ENCODE measurements around the gene ITGB2.

The ITGB2 gene

GRCh38 chr21:44958471-44959191 is 37.9 kb upstream of the ITGB2 start:
- Histone ChIP-seq H3K36me3 (replicated peaks) (peaks cover 46% of the 10 kb centered on the region), H3K4me3 (no peak overlapping the region), H3K9me3 (no peaks in the 10 kb centered on the region), H3K27me3 (ENCODE audit: low read depth) (no peaks in the 10 kb centered on the region), H3K4me1 (no peaks in the 10 kb centered on the region)
- in situ Hi-C loops (cut with MboI; ENCODE audit: low sequenced_read_pairs): no loop called here
- DNase-seq (ENCODE audit: low spot score in 2 of 2): no peak

GRCh38 chr21:44957901-44958451 is 37.3 kb upstream of the ITGB2 start:
- no peak for DNase-seq (ENCODE audit: low spot score in 2 of 2)
- Histone ChIP-seq H3K36me3 (replicated peaks) (peaks cover 46% of the 10 kb centered on the region), H3K4me1 (no peaks in the 10 kb centered on the region), H3K27me3 (ENCODE audit: low read depth) (no peaks in the 10 kb centered on the region), H3K4me3 (no peak overlapping the region), H3K9me3 (no peaks in the 10 kb centered on the region)
- in situ Hi-C loops (cut with MboI; ENCODE audit: low sequenced_read_pairs): no loop called here

DNA sequence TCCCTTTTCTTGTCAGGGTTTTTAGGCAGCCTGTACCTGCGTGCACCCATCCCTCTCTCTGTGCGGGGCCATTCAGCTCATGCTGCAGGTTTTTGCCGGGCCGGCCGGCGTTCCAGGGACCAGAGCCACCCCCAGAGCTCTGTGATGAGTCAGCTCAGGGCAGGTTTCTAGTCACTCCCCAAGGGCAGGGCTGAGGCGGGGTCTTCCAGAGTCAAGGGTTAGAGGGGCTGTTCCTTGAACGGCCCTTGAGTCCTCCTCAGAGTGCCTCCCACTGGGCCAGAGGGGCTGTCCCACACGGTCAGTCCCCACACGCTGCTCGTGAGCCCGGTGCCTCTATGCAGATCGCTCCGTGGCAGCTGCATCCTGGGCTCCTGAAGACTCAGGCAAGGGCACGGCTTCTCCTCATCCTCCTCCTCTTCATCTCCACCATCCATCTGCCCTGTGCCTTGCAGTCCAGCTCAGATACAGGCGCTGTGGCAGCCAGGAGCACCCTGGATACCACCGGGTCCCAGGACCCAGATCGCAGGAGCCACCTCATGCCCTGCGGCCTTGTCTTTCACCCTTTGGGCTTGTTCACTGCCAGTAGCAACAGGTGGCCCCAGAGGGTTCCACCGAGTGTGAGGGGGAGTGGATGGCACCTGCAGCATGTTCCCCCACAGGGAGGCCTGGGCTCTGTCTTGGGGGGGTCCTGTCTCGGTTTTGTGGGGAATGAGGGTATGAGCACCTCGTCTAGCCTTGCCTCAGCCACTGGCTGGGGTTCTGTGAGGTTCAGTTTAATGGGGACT is 36.5 kb upstream of the ITGB2 start:
- Histone ChIP-seq H3K9me3 (no peaks in the 10 kb centered on the region), H3K4me1 (no peaks in the 10 kb centered on the region), H3K4me3 (no peak overlapping the region), H3K27me3 (ENCODE audit: low read depth) (no peaks in the 10 kb centered on the region), H3K36me3 (replicated peaks) (peaks cover 42% of the 10 kb centered on the region)
- no peak for DNase-seq (ENCODE audit: low spot score in 2 of 2)
- in situ Hi-C loops (cut with MboI; ENCODE audit: low sequenced_read_pairs): no loop called here

DNA sequence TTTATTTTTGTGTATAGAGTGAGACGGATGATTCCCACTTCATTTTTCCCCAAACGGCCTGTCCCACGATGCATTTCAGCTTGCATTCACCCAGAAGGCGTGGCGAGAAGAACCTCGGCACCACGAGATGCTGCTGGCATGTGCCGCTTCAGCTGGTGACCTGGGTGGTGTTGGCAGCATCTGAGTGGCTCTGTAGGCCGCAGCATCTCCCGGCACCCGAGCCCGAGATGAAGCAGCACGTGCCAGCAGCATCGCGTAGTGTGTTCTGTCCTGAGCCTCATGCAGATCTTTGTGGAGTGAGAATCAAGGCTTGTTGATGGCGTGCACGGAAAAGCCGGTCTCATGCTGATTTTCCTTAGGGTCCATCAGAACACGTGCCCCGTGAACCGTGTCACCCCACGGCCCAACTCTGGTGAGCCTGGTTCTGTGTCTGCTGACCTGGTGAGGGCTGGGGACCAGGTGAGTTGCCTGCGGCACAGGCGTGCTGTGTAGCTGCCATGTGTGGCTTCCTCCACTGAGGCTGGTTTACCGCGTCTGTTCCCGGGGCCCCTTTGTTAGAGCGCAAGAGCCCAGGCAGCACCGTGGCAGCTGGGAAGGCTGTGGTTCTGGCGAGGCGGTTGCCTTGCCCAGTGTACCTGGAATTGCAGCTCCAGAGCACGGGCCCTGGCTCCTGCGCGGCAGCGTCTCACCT is 35.8 kb upstream of the ITGB2 start:
- no peaks in the 10 kb centered on the region for H3K4me1 ChIP-seq
- no peaks in the 10 kb centered on the region for H3K27me3 ChIP-seq (ENCODE audit: low read depth)
- no peak overlapping the region for H3K4me3 ChIP-seq
- H3K36me3 ChIP-seq (replicated peaks): peaks cover 41% of the 10 kb centered on the region
- in situ Hi-C loops (cut with MboI; ENCODE audit: low sequenced_read_pairs): no loop called here
- H3K9me3 ChIP-seq: no peaks in the 10 kb centered on the region
- no peak for DNase-seq (ENCODE audit: low spot score in 2 of 2)

GRCh38 chr21:44955798-44956175 is 35.1 kb upstream of the ITGB2 start:
- peaks cover 38% of the 10 kb centered on the region for H3K36me3 ChIP-seq (replicated peaks)
- H3K9me3 ChIP-seq: no peaks in the 10 kb centered on the region
- no peak for DNase-seq (ENCODE audit: low spot score in 2 of 2)
- in situ Hi-C loops (cut with MboI; ENCODE audit: low sequenced_read_pairs): no loop called here
- no peaks in the 10 kb centered on the region for H3K27me3 ChIP-seq (ENCODE audit: low read depth)
- no peak overlapping the region for H3K4me3 ChIP-seq
- H3K4me1 ChIP-seq: no peaks in the 10 kb centered on the region

DNA sequence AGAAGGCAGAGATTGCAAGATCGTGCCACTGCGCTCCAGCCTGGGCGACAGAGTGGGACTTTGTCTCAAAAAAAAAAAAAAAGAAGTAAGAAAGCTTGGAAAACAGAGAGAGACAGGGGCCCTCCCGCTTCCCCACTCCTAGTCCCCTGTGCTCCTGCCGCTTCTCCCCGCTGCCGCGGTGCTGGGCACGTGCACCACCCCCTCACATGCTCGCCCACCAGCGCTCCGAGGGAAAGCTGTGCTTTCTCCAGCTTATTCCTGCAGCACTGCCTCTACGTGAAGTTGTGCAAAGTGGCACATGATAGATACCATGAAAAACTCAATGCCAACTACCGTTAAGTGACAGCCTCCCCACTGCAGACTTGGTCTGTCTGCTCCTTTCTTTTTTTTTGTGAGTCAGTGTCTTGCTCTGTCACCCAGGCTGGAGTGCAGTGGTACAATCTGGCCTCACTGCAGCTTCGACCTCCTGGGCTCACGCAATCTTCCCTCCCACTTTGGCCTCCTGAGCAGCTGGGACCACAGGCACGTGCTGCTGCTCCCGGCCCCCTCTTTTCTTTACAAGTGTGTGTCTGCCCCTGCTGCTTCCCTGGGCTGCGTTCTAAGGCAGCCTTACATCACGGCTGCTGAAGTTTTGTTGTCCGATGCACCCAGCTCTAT is 34.6 kb upstream of the ITGB2 start:
- Histone ChIP-seq H3K27me3 (ENCODE audit: low read depth) (no peaks in the 10 kb centered on the region), H3K4me3 (no peak overlapping the region), H3K9me3 (no peaks in the 10 kb centered on the region), H3K36me3 (replicated peaks) (peaks cover 33% of the 10 kb centered on the region), H3K4me1 (no peaks in the 10 kb centered on the region)
- in situ Hi-C loops (cut with MboI; ENCODE audit: low sequenced_read_pairs): no loop called here
- no peak for DNase-seq (ENCODE audit: low spot score in 2 of 2)

GRCh38 chr21:44954281-44954771 is 33.6 kb upstream of the ITGB2 start:
- Histone ChIP-seq H3K4me3 (no peak overlapping the region), H3K9me3 (no peaks in the 10 kb centered on the region), H3K4me1 (no peaks in the 10 kb centered on the region), H3K27me3 (ENCODE audit: low read depth) (no peaks in the 10 kb centered on the region), H3K36me3 (replicated peaks) (peaks cover 34% of the 10 kb centered on the region)
- no peak for DNase-seq (ENCODE audit: low spot score in 2 of 2)
- in situ Hi-C loops (cut with MboI; ENCODE audit: low sequenced_read_pairs): no loop called here

DNA sequence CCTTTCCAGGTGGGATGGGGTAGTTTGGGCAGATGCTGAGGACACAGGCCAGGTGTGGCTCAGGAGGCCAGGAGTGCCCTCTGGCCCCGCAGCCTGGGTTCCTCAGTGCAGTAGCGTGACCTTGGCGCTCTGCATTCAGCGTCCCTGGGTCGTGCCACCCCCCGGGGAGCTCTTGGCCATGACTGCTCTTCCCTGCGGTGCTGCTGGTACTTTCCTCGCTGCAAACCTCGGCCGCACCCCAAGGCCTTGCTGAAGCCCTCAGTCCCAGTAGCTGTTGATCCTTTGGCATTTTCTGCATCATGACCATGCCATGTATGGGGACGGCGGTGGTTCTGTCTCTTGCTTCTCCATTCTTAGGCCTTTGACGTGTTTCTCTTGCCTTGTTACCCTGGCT is 32.9 kb upstream of the ITGB2 start:
- Histone ChIP-seq H3K36me3 (replicated peaks) (peaks cover 33% of the 10 kb centered on the region), H3K9me3 (no peaks in the 10 kb centered on the region), H3K27me3 (ENCODE audit: low read depth) (no peaks in the 10 kb centered on the region), H3K4me1 (no peaks in the 10 kb centered on the region), H3K4me3 (no peak overlapping the region)
- DNase-seq (ENCODE audit: low spot score in 2 of 2): no peak
- in situ Hi-C loops (cut with MboI; ENCODE audit: low sequenced_read_pairs): no loop called here

DNA sequence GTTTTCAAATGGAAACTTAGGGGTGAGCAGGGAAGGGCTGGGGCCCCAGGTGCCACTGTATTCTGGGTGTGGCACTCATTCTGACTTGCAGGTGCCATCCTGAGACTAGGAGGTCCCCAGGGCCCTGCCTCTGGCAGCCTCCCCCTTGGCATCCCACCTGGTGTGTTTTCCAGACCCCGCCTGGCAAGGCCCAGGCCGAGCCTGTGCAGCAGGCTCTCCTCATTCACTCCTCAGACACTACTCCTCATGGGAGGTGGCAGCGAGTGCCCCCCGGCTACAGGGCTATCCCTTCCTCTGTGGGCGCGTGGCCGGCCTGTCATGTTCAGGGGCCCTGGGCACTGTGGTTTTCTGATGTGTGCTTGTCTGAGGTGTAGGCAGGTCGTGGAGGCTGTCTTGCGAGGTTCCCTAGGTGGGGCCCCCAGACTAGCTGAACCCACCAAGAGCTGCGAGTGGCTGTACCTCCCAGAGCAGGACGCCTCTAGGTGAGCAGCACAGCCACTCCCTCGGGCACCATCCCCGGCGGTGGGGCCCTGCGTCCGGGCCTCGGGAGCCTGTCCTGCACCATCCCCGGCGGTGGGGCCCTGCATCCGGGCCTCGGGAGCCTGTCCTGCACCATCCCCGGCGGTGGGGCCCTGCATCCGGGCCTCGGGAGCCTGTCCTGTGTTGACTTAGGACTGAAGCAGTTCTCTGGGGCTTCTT is 32.4 kb upstream of the ITGB2 start:
- H3K36me3 ChIP-seq (replicated peaks): peaks cover 32% of the 10 kb centered on the region
- in situ Hi-C loops (cut with MboI; ENCODE audit: low sequenced_read_pairs): no loop called here
- H3K4me3 ChIP-seq: no peak overlapping the region
- DNase-seq (ENCODE audit: low spot score in 2 of 2): no peak
- no peaks in the 10 kb centered on the region for H3K4me1 ChIP-seq
- H3K27me3 ChIP-seq (ENCODE audit: low read depth): no peaks in the 10 kb centered on the region
- H3K9me3 ChIP-seq: no peaks in the 10 kb centered on the region

DNA sequence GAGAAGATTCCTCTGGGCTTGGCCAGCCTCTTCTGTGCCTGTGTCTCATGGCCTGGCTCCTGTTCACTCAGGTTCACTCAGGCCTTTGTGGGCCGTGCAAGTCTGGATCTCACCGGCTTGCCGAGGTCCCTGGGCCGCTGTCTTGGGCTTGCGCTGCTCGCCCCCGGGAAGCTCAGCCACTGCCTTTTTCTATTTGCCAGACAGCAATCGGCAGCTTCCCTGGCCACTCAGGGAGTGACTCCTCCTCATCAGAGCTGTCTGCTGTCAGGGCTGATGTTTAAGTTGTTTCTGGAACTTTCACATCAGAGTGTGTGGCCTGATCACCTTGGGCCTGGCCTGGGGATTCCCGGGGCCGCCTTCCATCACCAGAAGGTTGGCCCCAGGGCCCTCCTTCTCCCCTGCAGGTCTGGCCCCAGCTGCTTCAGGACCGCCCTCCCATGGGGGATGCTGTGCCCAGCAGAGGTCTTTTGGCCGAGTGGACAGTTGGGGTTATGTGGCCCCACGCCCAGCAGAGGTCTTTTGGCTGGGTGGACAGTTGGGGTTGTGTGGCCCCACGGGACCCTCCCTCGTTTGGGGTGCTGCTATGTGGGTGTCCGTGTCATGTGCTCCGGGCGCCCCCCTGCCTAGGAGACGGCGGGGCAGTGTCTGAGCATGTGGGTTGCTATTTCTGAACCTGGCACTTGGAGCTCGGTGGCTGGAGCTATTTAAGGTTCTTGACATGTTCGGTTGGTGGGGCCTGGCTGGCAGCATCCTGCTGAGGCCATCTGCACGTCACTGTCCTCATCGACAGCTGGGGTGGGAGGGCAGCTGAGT is 31.6 kb upstream of the ITGB2 start:
- no peak for DNase-seq (ENCODE audit: low spot score in 2 of 2)
- H3K4me1 ChIP-seq: no peaks in the 10 kb centered on the region
- peaks cover 37% of the 10 kb centered on the region for H3K36me3 ChIP-seq (replicated peaks)
- H3K9me3 ChIP-seq: no peaks in the 10 kb centered on the region
- H3K27me3 ChIP-seq (ENCODE audit: low read depth): no peaks in the 10 kb centered on the region
- H3K4me3 ChIP-seq: no peak overlapping the region
- in situ Hi-C loops (cut with MboI; ENCODE audit: low sequenced_read_pairs): no loop called here

- in situ Hi-C loops (cut with MboI; ENCODE audit: low sequenced_read_pairs): no loop called here
- H3K27me3 ChIP-seq (ENCODE audit: low read depth): no peaks in the 10 kb centered on the region
- no peaks in the 10 kb centered on the region for H3K9me3 ChIP-seq
- H3K4me1 ChIP-seq: no peaks in the 10 kb centered on the region
- H3K4me3 ChIP-seq: no peak overlapping the region
- H3K36me3 ChIP-seq (replicated peaks): peaks cover 34% of the 10 kb centered on the region
- DNase-seq (ENCODE audit: low spot score in 2 of 2): no peak
Measured at GRCh38 chr21:44951186-44951915, 30.7 kb upstream of the ITGB2 start.

DNA sequence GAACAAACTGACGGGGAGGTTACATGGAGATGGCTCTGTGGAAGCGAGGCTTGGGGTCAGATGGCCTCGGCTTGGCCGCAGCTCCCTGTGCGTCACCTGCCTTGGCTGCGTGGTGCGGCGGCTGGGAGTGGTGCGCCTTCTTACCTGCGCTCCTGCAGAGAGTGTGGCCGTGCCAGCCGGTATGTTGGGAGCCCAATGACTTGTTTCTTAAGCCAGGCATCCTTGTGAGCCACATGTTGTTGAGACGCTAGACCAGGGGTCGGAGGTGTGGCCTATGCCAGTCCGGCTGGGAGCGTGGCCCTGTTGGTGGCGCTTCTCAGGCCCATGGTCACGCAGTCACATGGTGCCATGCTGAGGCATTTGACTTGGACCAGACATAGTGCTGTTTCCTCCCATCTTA is 29.7 kb upstream of the ITGB2 start:
- peaks cover 29% of the 10 kb centered on the region for H3K36me3 ChIP-seq (replicated peaks)

More for the DNA sequence above, 29.7 kb upstream of the ITGB2 start:
- Histone ChIP-seq H3K4me1 (no peaks in the 10 kb centered on the region), H3K27me3 (ENCODE audit: low read depth) (no peaks in the 10 kb centered on the region), H3K4me3 (no peak overlapping the region), H3K9me3 (no peaks in the 10 kb centered on the region)
- in situ Hi-C loops (cut with MboI; ENCODE audit: low sequenced_read_pairs): no loop called here
- DNase-seq (ENCODE audit: low spot score in 2 of 2): no peak
